BJ (cell line): ENCODE measurements around the gene DCLRE1A. TPM values are rescaled to one million over a fixed set of nuclear protein-coding genes. Genes with fewer than 3 reads are reported as not detected.

Experiments
- CTCF ChIA-PET: fragments of 350-600 bp; formaldehyde crosslinking; extraction: SDS; loops from one replicate; lab custom pipeline; 2021; ENCODE audit warnings: antibody characterized with exemption, inconsistent platforms; lab: Yijun Ruan, JAX
- POLR2A ChIA-PET: fragments of 300-600 bp; sonication (Branson Sonifier 250); formaldehyde crosslinking; extraction: SDS; loops from one replicate; lab custom pipeline; 2021; ENCODE audit warnings: antibody characterized with exemption; lab: Charles Lee
- DNase-seq: peaks from one replicate; pipeline ENCODE4 v3.0.0-alpha.2; 2011; ENCODE audit warnings: low read depth
- H3K27me3 ChIP-seq: 2 replicates; pipeline ENCODE4 v1.6.0; 2011; ENCODE audit warnings: low read length; ENCODE audit not compliant: control insufficient read depth, insufficient read depth
- H3K36me3 ChIP-seq: 2 replicates; pipeline ENCODE4 v1.5.1; 2011; ENCODE audit warnings: low read length; ENCODE audit not compliant: control insufficient read depth, insufficient read depth
- H3K4me3 ChIP-seq: 2 replicates; pipeline ENCODE4 v1.5.1; 2011; ENCODE audit warnings: low read depth, mild to moderate bottlenecking, control low read depth, low read length
- CTCF ChIP-seq: IDR thresholded peaks from 2 replicates; pipeline ENCODE4 v1.5.1; 2011; ENCODE audit warnings: low read depth, mild to moderate bottlenecking, control low read depth, inconsistent platforms, low read length, moderate library complexity; ENCODE audit not compliant: insufficient read depth
- polyA plus RNA-seq: library from polyadenylated mRNA; depleted of rRNA; stranded (reverse); fragments of >200 nt; gene quantifications from 2 replicates; pipeline ENCODE4 v1.2.3, GENCODE V29; 2011

DCLRE1A gene
- polyA plus RNA-seq, 1 experiment, result 3.2 TPM

- POLR2A ChIA-PET, result no interaction called here
- CTCF ChIA-PET, result no interaction called here
Observed at GRCh38 chr10:113854761-113855588, 1.1 kb upstream of the DCLRE1A start.

DNA sequence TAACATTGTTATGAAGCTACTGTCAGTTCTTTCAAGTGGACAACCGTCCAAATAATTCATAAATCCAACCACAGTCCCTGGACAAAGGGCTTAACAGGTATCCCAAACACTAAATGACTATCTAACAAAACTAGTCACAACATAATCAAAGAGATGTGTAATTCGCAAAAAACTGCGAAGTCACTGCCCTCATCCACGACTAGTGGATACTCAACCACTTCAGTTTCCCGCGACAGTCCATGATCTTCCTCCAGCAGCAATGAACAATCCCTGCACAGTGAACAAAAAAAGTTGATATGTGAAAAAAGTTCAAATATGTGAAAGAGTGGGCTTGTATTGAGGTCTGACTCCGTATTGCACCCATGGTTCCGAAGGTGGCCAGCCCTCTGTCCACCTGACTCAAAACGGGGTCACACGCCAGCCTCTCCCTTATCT, 287 bp downstream of the DCLRE1A start:
- no peaks in the 10 kb centered on the region for H3K36me3 ChIP-seq
- TF ChIP-seq CTCF, result no peak
- POLR2A ChIA-PET, result no interaction called here
- CTCF ChIA-PET, result no interaction called here
- H3K27me3 ChIP-seq, result no peaks in the 10 kb centered on the region
- peak overlapping the region; percentile 83 for H3K4me3 ChIP-seq
- no peak for DNase-seq

More at GRCh38 chr10:113854761-113855588, 1.1 kb upstream of the DCLRE1A start:
- Histone ChIP-seq H3K27me3 (no peaks in the 10 kb centered on the region), H3K36me3 (no peaks in the 10 kb centered on the region), H3K4me3 (peak overlapping the region; percentile 83)
- no peak for DNase-seq
- 0 out of 2 replicates have a peak, but pooled peaks have one; percentile 6 for TF ChIP-seq CTCF

GRCh38 chr10:113849946-113850345, 3.9 kb downstream of the DCLRE1A start:
- Histone ChIP-seq H3K36me3 (no peaks in the 10 kb centered on the region), H3K4me3 (no peak overlapping the region), H3K27me3 (no peaks in the 10 kb centered on the region)
- ChIA-PET POLR2A (no interaction called here), CTCF (no interaction called here)
- TF ChIP-seq CTCF, result no peak
- no peak for DNase-seq

DNA sequence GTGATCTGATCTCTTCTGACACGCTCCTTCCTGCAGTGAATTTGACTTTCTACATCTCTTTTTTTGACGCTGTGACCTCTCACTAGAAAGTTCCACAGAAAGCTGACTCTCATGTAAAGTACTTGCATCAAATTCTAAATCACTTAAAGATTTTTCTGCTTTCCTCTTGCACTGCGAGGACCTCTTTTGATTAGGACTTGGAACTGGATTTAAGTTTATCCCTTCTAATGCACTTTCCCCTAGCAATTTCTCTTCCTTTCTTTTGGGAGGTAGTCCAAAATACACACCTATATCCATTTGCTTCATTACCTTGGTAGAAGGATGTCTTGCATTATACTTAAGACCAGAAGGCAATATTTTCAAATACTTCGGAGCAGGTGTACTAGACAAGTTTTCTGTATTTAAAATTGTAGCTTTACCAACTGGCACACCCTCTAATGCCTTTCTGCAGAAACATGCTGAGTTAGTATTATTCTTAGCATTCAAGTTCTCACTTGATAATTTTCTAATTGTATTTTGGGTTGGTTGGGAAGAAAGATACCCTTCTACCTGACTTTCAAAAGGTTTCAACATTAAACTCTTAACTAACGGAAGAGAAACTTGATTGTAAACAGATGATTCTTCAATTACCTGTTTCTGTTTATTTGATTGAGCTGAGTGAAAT, 4.6 kb downstream of the DCLRE1A start:
- Histone ChIP-seq H3K27me3 (no peaks in the 10 kb centered on the region), H3K4me3 (no peak overlapping the region), H3K36me3 (no peaks in the 10 kb centered on the region)
- DNase-seq, result no peak
- ChIA-PET POLR2A (no interaction called here), CTCF (interaction anchor here (1.2 kb wide), 1 partner anchor 8 kb away, joined by 3 read pairs; no protein-coding TSS in a partner anchor)
- no peak for TF ChIP-seq CTCF

- no peaks in the 10 kb centered on the region for H3K36me3 ChIP-seq
- ChIA-PET POLR2A (no interaction called here), CTCF (no interaction called here)
- no peak for TF ChIP-seq CTCF
- DNase-seq, result no peak
- H3K27me3 ChIP-seq, result no peaks in the 10 kb centered on the region
- no peak overlapping the region for H3K4me3 ChIP-seq
Observed at GRCh38 chr10:113846036-113846435, 7.8 kb downstream of the DCLRE1A start.
